ENCODE measurements around the gene DAZAP1.

DNA sequence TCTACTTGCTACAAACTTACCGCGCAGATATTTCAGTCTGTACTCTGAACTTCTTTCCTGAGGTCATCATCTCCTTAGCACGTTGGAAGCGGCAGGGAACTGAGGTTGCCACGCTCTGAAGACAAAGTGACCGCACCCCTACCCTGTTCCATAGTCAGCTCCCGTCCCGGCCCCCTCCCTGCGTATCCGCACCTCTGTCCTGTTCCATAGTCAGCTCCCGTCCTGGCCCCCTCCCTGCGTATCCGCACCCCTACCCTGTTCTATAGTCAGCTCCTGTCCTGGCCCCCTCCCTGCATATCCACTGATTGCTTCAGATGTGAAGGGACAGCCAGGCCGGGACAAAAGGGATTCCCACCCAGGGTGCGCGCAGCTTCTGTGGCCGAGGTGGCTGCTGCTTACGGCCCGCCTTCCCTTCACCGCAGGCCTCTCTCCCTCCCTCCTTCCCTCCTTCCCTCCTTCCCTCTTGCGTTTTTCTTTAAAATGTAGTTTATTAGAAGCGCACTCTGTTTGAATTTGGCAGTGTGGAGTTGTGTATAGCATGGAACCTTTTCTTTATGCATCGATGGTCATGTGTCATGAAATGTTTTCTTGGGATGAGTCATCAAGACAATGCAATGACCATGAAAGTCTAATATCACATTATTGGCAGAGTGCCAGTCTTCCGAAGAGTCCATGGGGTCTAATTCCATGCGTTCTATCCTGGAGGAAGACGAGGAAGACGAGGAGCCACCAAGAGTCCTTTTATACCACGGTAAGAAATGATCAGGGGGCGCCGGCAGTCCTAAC, 45.6 kb upstream of the DAZAP1 start:
- TF ChIP-seq, protein P1, sequence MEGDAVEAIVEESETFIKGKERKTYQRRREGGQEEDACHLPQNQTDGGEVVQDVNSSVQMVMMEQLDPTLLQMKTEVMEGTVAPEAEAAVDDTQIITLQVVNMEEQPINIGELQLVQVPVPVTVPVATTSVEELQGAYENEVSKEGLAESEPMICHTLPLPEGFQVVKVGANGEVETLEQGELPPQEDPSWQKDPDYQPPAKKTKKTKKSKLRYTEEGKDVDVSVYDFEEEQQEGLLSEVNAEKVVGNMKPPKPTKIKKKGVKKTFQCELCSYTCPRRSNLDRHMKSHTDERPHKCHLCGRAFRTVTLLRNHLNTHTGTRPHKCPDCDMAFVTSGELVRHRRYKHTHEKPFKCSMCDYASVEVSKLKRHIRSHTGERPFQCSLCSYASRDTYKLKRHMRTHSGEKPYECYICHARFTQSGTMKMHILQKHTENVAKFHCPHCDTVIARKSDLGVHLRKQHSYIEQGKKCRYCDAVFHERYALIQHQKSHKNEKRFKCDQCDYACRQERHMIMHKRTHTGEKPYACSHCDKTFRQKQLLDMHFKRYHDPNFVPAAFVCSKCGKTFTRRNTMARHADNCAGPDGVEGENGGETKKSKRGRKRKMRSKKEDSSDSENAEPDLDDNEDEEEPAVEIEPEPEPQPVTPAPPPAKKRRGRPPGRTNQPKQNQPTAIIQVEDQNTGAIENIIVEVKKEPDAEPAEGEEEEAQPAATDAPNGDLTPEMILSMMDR (IDR thresholded peaks at IDR 0.05 in 4 of 5, conservative IDR thresholded peaks at IDR 0.05 in 1 of 5), result no peak
- TF ChIP-seq POLR2A (IDR thresholded peaks at IDR 0.05), result no peak

Data from gastrocnemius medialis (tissue), 4 donors.